Hepatocyte (in vitro differentiated cells): ENCODE measurements around the gene UPK1B.

ENCODE experiments used
- CTCF ChIP-seq: fragments of 200-600 bp; sonication (generic); IDR thresholded peaks from 2 replicates; pipeline ENCODE4 v1.5.1; 2016; ENCODE audit warnings: antibody characterized with exemption, mild to moderate bottlenecking; ENCODE audit not compliant: poor library complexity
- EZH2 ChIP-seq: fragments of 200-600 bp; sonication (generic); IDR thresholded peaks from 2 replicates; pipeline ENCODE4 v1.6.1; 2016; ENCODE audit warnings: antibody characterized with exemption, mild to moderate bottlenecking, borderline replicate concordance

GRCh38 chr3:119184111-119184510, 10.7 kb downstream of the UPK1B start:
- TF ChIP-seq CTCF (no peak), EZH2 (no peak)
